ENCODE results near the gene LRRC3.

LRRC3 gene

GRCh38 chr21:44440241-44441040, 14.9 kb upstream of the LRRC3 start:
- no peak for DNase-seq

GRCh38 chr21:44441041-44441400, 14.3 kb upstream of the LRRC3 start:
- DNase-seq: no peak

- no peak for DNase-seq
These were observed 13.6 kb upstream of the LRRC3 start for GRCh38 chr21:44441581-44442265.

GRCh38 chr21:44442266-44443125, 12.8 kb upstream of the LRRC3 start:
- DNase-seq: no peak

GRCh38 chr21:44443291-44443890, 11.9 kb upstream of the LRRC3 start:
- no peak for DNase-seq

GRCh38 chr21:44443891-44444285, 11.4 kb upstream of the LRRC3 start:
- DNase-seq: no peak

- DNase-seq: peak in 1 of 2 donors; percentile 2
These were observed 10.9 kb upstream of the LRRC3 start for GRCh38 chr21:44444286-44444931.

- no peak for DNase-seq
These were observed 10.0 kb upstream of the LRRC3 start for GRCh38 chr21:44445145-44445812.

- DNase-seq: no peak
These were observed 6.6 kb upstream of the LRRC3 start for GRCh38 chr21:44448651-44449131.

GRCh38 chr21:44449473-44450363, 5.6 kb upstream of the LRRC3 start:
- DNase-seq: no peak

GRCh38 chr21:44450402-44450801, 4.9 kb upstream of the LRRC3 start:
- no peak for DNase-seq

- no peak for DNase-seq
These were observed 4.3 kb upstream of the LRRC3 start for GRCh38 chr21:44450999-44451398.

GRCh38 chr21:44453120-44453519, 2.2 kb upstream of the LRRC3 start:
- DNase-seq: no peak

- DNase-seq: no peak
These were observed 1.3 kb upstream of the LRRC3 start for GRCh38 chr21:44454058-44454457.

GRCh38 chr21:44455524-44456213, 359 bp downstream of the LRRC3 start:
- DNase-seq: peak; percentile 33 to 35

GRCh38 chr21:44456214-44456914, 1.1 kb downstream of the LRRC3 start:
- no peak for DNase-seq

GRCh38 chr21:44456915-44457736, 1.8 kb downstream of the LRRC3 start:
- DNase-seq: no peak

All from inflammatory macrophage (primary cell).